DND-41 (cell line): ENCODE measurements around the gene LRIT2.

Source experiments
- EZH2 ChIP-seq: IDR thresholded peaks from 3 replicates; pipeline ENCODE4 v1.6.1; 2012; ENCODE audit warnings: borderline replicate concordance, low read depth, mild to moderate bottlenecking, moderate library complexity, low read length, inconsistent platforms; ENCODE audit not compliant: severe bottlenecking
- TF ChIP-seq, protein P1 (sequence below): IDR thresholded peaks from 2 replicates; pipeline ENCODE4 v1.5.1; 2012; ENCODE audit warnings: borderline replicate concordance, low read length, moderate library complexity, mild to moderate bottlenecking; ENCODE audit not compliant: poor library complexity, severe bottlenecking; ENCODE audit errors: extremely low read depth

DNA sequence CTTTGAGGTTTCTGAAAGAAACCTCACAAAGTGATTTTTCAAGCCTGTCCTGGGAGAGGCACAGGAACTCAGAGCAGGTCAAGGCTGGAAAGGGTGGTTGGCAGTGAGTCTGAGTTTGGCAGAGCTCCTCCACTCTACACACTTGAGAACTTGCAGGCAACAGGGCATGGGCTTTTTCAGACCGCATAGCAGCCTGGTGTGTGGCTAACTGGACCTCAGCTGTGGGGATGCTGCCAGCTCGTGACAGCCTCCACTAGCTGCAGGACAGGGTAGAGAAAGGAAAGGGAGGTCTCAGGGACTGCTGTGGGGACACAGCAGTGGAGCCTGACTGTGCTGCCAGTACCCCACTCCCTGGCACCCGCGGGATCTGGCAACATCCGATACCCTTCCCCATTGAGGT is 28.4 kb downstream of the LRIT2 start:
- TF ChIP-seq EZH2 = no peak
- TF ChIP-seq, protein P1, sequence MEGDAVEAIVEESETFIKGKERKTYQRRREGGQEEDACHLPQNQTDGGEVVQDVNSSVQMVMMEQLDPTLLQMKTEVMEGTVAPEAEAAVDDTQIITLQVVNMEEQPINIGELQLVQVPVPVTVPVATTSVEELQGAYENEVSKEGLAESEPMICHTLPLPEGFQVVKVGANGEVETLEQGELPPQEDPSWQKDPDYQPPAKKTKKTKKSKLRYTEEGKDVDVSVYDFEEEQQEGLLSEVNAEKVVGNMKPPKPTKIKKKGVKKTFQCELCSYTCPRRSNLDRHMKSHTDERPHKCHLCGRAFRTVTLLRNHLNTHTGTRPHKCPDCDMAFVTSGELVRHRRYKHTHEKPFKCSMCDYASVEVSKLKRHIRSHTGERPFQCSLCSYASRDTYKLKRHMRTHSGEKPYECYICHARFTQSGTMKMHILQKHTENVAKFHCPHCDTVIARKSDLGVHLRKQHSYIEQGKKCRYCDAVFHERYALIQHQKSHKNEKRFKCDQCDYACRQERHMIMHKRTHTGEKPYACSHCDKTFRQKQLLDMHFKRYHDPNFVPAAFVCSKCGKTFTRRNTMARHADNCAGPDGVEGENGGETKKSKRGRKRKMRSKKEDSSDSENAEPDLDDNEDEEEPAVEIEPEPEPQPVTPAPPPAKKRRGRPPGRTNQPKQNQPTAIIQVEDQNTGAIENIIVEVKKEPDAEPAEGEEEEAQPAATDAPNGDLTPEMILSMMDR = no peak
